Measurements from ENCODE around the gene TNS3.

Gene TNS3

GRCh38 chr7:47335071-47335470 lies 246.8 kb downstream of the TNS3 start:
- no peak for DNase-seq

GRCh38 chr7:47333959-47334358 lies 248.0 kb downstream of the TNS3 start:
- no peak for DNase-seq

GRCh38 chr7:47333554-47333887 lies 248.4 kb downstream of the TNS3 start:
- no peak for DNase-seq

DNA sequence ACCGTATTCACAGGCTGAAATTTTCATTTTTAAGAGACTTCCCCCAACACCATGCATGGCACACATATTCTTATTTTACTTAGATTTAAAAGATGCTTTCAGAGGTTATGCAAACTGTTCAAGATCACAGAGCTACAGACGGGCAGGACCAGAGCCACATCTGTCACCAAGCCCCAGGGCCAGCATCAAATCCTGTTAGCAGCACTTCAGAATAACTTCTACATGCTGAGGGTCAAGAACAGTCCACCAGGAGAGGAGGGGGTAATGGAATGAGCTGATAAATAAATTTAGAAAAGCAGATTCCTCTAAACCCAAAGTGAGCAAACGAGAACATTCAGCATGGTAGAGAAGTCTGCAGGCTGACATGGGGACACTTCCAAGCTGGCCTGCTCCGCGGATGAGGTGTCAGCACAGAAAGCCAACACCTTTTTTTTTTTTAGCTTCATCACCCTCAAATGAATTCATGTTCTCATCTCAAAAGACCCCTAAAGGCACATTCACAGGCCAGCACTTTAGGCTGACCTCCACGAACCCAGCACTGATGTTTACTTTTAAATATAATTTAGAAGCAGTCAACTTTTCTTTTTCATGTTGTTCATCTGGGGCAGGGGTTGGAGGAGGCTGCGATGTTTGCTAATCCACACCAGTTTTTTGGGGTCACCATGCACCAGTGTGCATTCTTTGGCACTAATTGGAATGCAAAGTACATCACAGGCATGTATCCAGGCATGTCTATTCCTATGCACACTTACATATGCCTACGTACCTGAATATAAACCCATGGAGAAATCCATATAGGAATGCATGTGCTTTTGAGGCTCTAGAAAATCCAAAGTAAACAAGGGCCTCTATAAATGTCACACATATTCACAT lies 249.0 kb downstream of the TNS3 start:
- DNase-seq, result no peak

- DNase-seq, result no peak
Observed at GRCh38 chr7:47332213-47332612, 249.7 kb downstream of the TNS3 start.

- DNase-seq, result no peak
Observed at GRCh38 chr7:47331179-47331565, 250.7 kb downstream of the TNS3 start.

- no peak for DNase-seq
Observed at GRCh38 chr7:47330561-47331178, 251.2 kb downstream of the TNS3 start.

- no peak for DNase-seq
Observed at GRCh38 chr7:47330026-47330425, 251.9 kb downstream of the TNS3 start.

DNA sequence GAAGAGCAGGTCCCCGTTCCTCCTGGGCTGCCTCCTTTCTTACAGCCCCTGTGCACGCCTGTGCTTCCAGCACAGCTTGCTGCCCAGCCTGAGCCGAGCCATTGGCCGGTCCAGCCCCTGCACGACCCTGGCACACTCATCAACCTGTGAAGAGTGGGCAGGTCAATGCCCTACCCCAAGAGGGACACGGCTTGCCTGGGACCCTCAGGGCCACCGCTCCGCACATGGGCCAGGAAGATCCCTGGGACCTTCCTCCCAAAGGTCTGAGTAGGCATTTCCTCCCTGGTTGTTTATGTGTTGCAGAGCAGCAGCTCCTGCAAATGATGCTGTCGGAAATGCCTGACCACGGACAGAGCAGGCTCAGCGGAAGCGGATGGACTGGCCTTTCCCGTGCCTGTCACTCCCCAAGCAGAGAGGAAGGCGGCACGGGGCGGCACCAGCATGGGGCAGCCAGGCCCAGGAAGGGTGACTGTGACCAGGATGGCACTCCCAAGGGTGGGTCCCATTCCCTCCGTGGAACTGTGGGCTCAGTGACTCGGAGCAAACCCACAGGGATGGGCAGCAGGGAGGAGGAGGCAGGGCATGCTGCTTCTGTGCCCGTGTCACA lies 252.5 kb downstream of the TNS3 start:
- no peak for DNase-seq

GRCh38 chr7:47328392-47329319 lies 253.3 kb downstream of the TNS3 start:
- DNase-seq, result no peak

DNA sequence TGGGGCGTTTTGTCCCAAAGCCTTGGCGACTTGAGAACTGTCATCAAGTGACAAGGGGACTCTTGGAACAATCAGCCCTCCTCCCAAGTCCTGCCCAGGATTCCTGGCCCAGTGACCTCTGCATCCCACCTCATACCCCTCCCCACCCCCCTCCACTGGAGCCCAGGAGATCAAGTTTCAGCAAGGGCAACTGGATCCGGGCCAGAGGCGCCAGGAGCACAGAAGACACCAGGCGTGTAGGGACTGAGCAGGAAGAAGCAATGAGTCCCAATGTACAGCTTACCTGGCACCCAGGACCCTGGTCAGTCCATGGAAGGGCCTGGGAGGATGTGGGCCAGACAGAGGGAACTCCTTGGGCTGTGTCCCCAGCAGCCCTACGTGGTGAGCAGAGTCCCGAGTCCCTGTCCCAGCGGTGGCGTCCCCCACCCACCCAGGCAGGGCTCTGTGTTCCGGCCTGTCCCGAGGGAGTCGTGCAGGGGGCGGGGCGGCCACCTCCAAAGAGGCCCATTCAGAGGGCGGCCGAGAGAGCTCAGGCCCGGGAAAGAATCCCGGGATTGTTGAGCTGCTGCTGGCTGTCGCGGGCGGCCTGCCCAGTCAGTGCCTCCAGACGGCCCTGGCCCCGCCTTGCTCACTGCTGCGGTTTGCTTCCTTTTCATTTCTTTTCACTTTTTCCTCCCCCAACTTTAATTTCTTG lies 254.1 kb downstream of the TNS3 start:
- no peak for DNase-seq

GRCh38 chr7:47327346-47327697 lies 254.6 kb downstream of the TNS3 start:
- no peak for DNase-seq

GRCh38 chr7:47326808-47327207 lies 255.1 kb downstream of the TNS3 start:
- no peak for DNase-seq

- no peak for DNase-seq
Observed at GRCh38 chr7:47326220-47326619, 255.7 kb downstream of the TNS3 start.

GRCh38 chr7:47325337-47325736 lies 256.6 kb downstream of the TNS3 start:
- no peak for DNase-seq

DNA sequence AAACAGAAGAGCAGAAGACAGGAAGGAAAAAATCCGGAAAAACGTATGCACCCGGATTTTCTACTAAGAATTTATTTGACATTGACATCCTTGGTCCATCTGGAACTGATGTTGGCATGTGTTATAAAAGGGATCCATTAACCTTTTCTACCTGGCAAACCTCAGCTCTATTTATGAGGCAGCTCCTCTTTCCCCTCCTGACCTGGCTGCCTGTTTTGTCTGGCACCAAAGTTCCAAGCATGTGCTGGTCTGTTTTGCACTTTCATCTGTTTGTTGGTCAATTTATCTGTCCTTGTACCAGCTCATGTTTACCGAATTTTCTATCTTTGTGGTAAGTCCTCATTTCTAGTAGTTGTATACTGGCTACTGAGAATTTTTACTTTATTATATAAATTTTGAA lies 258.0 kb downstream of the TNS3 start:
- DNase-seq, result no peak

GRCh38 chr7:47322731-47323130 lies 259.2 kb downstream of the TNS3 start:
- no peak for DNase-seq

- DNase-seq, result no peak
Observed at GRCh38 chr7:47320296-47320695, 261.6 kb downstream of the TNS3 start.

DNA sequence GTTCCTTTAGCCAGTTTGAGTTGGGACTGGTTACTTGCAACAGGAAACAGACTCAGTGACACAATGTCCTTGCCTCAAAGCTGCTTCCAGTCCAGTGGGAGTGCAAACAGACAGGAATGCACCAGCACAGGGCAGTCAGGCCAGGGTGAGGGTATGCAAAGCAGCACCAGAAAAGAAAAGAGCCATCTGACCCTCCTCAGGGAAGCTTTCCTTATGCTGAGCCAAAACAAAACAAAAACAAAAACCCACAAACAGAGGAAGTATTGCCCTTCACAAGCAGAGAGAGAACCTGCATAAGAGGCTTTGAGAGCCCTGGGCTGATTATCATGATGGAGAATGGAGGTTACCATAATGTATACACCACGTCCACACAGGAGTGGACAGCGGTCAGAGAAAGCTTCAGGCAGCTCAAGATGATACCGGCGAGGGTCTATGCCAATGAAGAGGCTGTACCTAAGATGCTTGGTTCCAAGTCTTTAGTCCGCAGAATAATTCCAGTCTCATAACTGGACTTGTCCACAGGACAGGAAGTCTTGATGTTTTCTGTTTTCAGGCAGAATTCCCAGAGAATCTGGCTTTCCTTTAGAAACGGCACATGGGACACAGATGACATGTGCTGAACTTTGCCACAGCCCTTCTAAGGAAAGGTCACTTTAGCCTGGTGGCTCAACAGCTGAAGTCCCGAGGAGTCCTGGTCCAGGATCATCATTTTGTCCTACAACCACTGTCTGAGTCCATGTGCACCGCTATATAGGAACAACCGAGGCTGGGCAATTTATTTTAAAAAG lies 263.3 kb downstream of the TNS3 start:
- DNase-seq, result no peak

GRCh38 chr7:47317487-47317886 lies 264.4 kb downstream of the TNS3 start:
- no peak for DNase-seq

GRCh38 chr7:47314728-47315607 lies 266.9 kb downstream of the TNS3 start:
- DNase-seq, result no peak

All from stimulated activated CD4-positive, alpha-beta T cell treated with anti-CD3 and anti-CD28 coated beads, Interleukin-4, amount 100 ng/mL, for 24 hours (primary cell).